GM23248 (cell line): ENCODE data around the gene CCDC15. TPM values are rescaled to one million over a fixed set of nuclear protein-coding genes. Genes with fewer than 3 reads are reported as not detected.
"Not testable (repeated sequence)": the region's sequence is repeated elsewhere in the genome, so short reads cannot be mapped to it uniquely, and the experiment has no call there.

ENCODE experiments used
- DNase-seq: peaks from one replicate; pipeline ENCODE4 v3.0.0-alpha.2; 2015
- H2AFZ ChIP-seq: fragments of 200-600 bp; sonication (generic); 2 replicates; pipeline ENCODE4 v1.6.1; 2016; ENCODE audit warnings: antibody characterized with exemption
- H3F3A ChIP-seq: fragments of 200-600 bp; sonication (generic); 2 replicates; pipeline ENCODE4 v1.6.1; 2016; ENCODE audit warnings: mild to moderate bottlenecking, antibody characterized with exemption, mixed run types; ENCODE audit not compliant: insufficient read depth
- H3K27ac ChIP-seq: fragments of 200-600 bp; sonication (generic); 2 replicates; pipeline ENCODE4 v1.5.1; 2016; ENCODE audit warnings: mild to moderate bottlenecking
- H3K27me3 ChIP-seq: fragments of 200-600 bp; sonication (generic); replicated peaks from 2 replicates; pipeline ENCODE4 v1.6.1; 2016; ENCODE audit warnings: mild to moderate bottlenecking; ENCODE audit not compliant: insufficient read depth
- H3K36me3 ChIP-seq: fragments of 200-600 bp; sonication (generic); 2 replicates; pipeline ENCODE4 v1.6.1; 2016; ENCODE audit warnings: low read depth, mild to moderate bottlenecking
- H3K4me1 ChIP-seq: fragments of 200-600 bp; sonication (generic); 2 replicates; pipeline ENCODE4 v1.6.1; 2016; ENCODE audit warnings: mild to moderate bottlenecking; ENCODE audit not compliant: insufficient read depth
- H3K4me2 ChIP-seq: fragments of 200-600 bp; sonication (generic); one replicate; pipeline ENCODE4 v1.6.1; 2016; ENCODE audit warnings: mild to moderate bottlenecking; ENCODE audit not compliant: unreplicated experiment
- H3K4me3 ChIP-seq: fragments of 200-600 bp; sonication (generic); 2 replicates; pipeline ENCODE4 v1.5.1; 2016; ENCODE audit warnings: mild to moderate bottlenecking
- H3K79me2 ChIP-seq: fragments of 200-600 bp; sonication (generic); 2 replicates; pipeline ENCODE4 v1.6.1; 2016; ENCODE audit warnings: mild to moderate bottlenecking; ENCODE audit not compliant: insufficient read depth
- H3K9ac ChIP-seq: fragments of 200-600 bp; sonication (generic); 2 replicates; pipeline ENCODE4 v1.6.1; 2016; ENCODE audit warnings: mild to moderate bottlenecking
- H3K9me2 ChIP-seq: fragments of 200-600 bp; sonication (generic); 2 replicates; pipeline ENCODE4 v1.6.1; 2016; ENCODE audit warnings: mixed run types, mild to moderate bottlenecking, moderate library complexity; ENCODE audit not compliant: insufficient read depth
- H3K9me3 ChIP-seq: fragments of 200-600 bp; sonication (generic); one replicate; pipeline ENCODE4 v1.6.1; 2017; ENCODE audit warnings: low read depth
- H4K20me1 ChIP-seq: fragments of 200-600 bp; sonication (generic); 2 replicates; pipeline ENCODE4 v1.6.0; 2016; ENCODE audit not compliant: insufficient read depth
- EZH2 ChIP-seq: fragments of 200-600 bp; sonication (generic); IDR thresholded peaks from 2 replicates; pipeline ENCODE4 v1.6.1; 2018; ENCODE audit warnings: antibody characterized with exemption, mild to moderate bottlenecking; ENCODE audit not compliant: insufficient read depth, poor library complexity, severe bottlenecking
- EZH2phosphoT487 ChIP-seq: fragments of 200-600 bp; sonication (generic); IDR thresholded peaks from 2 replicates; pipeline ENCODE4 v1.6.1; 2018; ENCODE audit warnings: antibody characterized with exemption, moderate library complexity, mild to moderate bottlenecking, low read depth; ENCODE audit not compliant: insufficient read depth
- WGBS, 2 experiments: methylation state at CpG; one replicate each; pipeline ENCODE4 v1.1.6; 2015 to 2017; ENCODE audit warnings: low lambda C conversion rate in 2 of 2, low coverage in 1 of 2; ENCODE audit errors: missing lambda C conversion rate in 2 of 2; 5-methylcytosine and 5-hydroxymethylcytosine counted together
- in situ Hi-C: fragments of 300-500 bp; cut with MboI; formaldehyde crosslinking; loops from 2 replicates; pipeline ENCODE4 v1.15.0; 2020
- polyA plus RNA-seq: library from polyadenylated mRNA; unstranded; fragments of >200 nt; fragmentation: Nextera tagmentation; extraction: Ambion mirVana; gene quantifications from 2 replicates; pipeline ENCODE4 v1.2.1, GENCODE V29; 2016
- total RNA-seq: library from RNA; depleted of rRNA; stranded (reverse); fragments of >200 nt; shearing (Covaris generic); gene quantifications from 2 replicates; pipeline ENCODE4 v1.2.3, GENCODE V29; 2014

Gene CCDC15
- total and polyA plus RNA-seq, 2 experiments from 2014 or later: 0.97 to 1.6 TPM

GRCh38 chr11:125025968-125026367 is 72.0 kb downstream of the CCDC15 start:
- Histone ChIP-seq H3K27ac (no peak overlapping the region), H4K20me1 (no peaks in the 10 kb centered on the region), H3K4me2 (no peak overlapping the region), H3K4me1 (peaks cover 18% of the 10 kb centered on the region), H3K4me3 (no peak overlapping the region), H3K9me2 (no peaks in the 10 kb centered on the region), H3K36me3 (no peaks in the 10 kb centered on the region), H3K9ac (no peak overlapping the region), H3K9me3 (no peaks in the 10 kb centered on the region), H2AFZ (no peak overlapping the region), H3F3A (peaks cover 14% of the 10 kb centered on the region; the same call in 1 of the 2 replicates), H3K27me3 (no peaks in the 10 kb centered on the region), H3K79me2 (no peaks in the 10 kb centered on the region)
- DNase-seq: no peak
- 94 to 96% methylated on average over 2 of the region's 2 CpGs for WGBS, 2 experiments
- in situ Hi-C loops: no loop called here
- TF ChIP-seq EZH2phosphoT487: no peak
- no peak for TF ChIP-seq EZH2

- H3K4me3 ChIP-seq, H3K4me2 ChIP-seq, H3K9me3 ChIP-seq, H3K27me3 ChIP-seq, H3K79me2 ChIP-seq, in situ Hi-C loops, H3K9ac ChIP-seq, H3K36me3 ChIP-seq, H4K20me1 ChIP-seq, H2AFZ ChIP-seq, DNase-seq, H3K27ac ChIP-seq, H3K9me2 ChIP-seq, H3F3A ChIP-seq, H3K4me1 ChIP-seq: not testable (repeated sequence)
- WGBS, 2 experiments: 95 to 100% methylated on average over 1 of the region's 1 CpG
These were observed 75.4 kb downstream of the CCDC15 start for GRCh38 chr11:125029431-125029830.

GRCh38 chr11:125036933-125037332 is 82.9 kb downstream of the CCDC15 start:
- in situ Hi-C loops: no loop called here
- 0% methylated on average over 1 of the region's 1 CpG for WGBS, 2 experiments
- Histone ChIP-seq H3K9me3 (no peaks in the 10 kb centered on the region), H3K36me3 (no peaks in the 10 kb centered on the region), H3K27me3 (no peaks in the 10 kb centered on the region), H3K9me2 (no peaks in the 10 kb centered on the region), H4K20me1 (no peaks in the 10 kb centered on the region), H3F3A (peaks cover 16% of the 10 kb centered on the region), H3K4me1 (peaks cover 17% of the 10 kb centered on the region), H3K9ac (no peak overlapping the region), H3K4me3 (no peak overlapping the region), H3K27ac (peak overlapping the region; percentile 35), H3K4me2 (peak overlapping the region; percentile 12), H3K79me2 (no peaks in the 10 kb centered on the region), H2AFZ (peak overlapping the region; percentile 32; the same call in 1 of the 2 replicates)
- TF ChIP-seq EZH2phosphoT487 (no peak), EZH2 (no peak)
- DNase-seq: peak; percentile 96

- in situ Hi-C loops: no loop called here
- no peaks in the 10 kb centered on the region for H3K9me3 ChIP-seq
- DNase-seq: no peak
These were observed 95.3 kb downstream of the CCDC15 start for GRCh38 chr11:125049164-125049792.

GRCh38 chr11:125052047-125052446 is 98.0 kb downstream of the CCDC15 start:
- no peaks in the 10 kb centered on the region for H3K9me2 ChIP-seq
- H3K4me2 ChIP-seq: no peak overlapping the region
- no peaks in the 10 kb centered on the region for H4K20me1 ChIP-seq
- H3K27ac ChIP-seq: no peak overlapping the region
- H3K79me2 ChIP-seq: no peaks in the 10 kb centered on the region
- DNase-seq: no peak
- H3F3A ChIP-seq: no peaks in the 10 kb centered on the region
- TF ChIP-seq EZH2 (no peak), EZH2phosphoT487 (no peak)
- H3K4me1 ChIP-seq: no peaks in the 10 kb centered on the region
- no peak overlapping the region for H2AFZ ChIP-seq
- no peaks in the 10 kb centered on the region for H3K36me3 ChIP-seq
- no peaks in the 10 kb centered on the region for H3K27me3 ChIP-seq
- no peaks in the 10 kb centered on the region for H3K9me3 ChIP-seq
- no peak overlapping the region for H3K4me3 ChIP-seq
- H3K9ac ChIP-seq: no peak overlapping the region
- in situ Hi-C loops: no loop called here

More at GRCh38 chr11:125049164-125049792, 95.3 kb downstream of the CCDC15 start:
- Histone ChIP-seq H3K79me2 (no peaks in the 10 kb centered on the region), H3F3A (no peaks in the 10 kb centered on the region), H3K9me2 (no peaks in the 10 kb centered on the region), H3K27ac (no peak overlapping the region), H3K36me3 (no peaks in the 10 kb centered on the region), H3K4me1 (no peaks in the 10 kb centered on the region), H3K4me2 (no peak overlapping the region), H3K4me3 (no peak overlapping the region), H4K20me1 (no peaks in the 10 kb centered on the region), H2AFZ (no peak overlapping the region), H3K27me3 (no peaks in the 10 kb centered on the region), H3K9ac (no peak overlapping the region)
- 95 to 100% methylated on average over 4 of the region's 4 CpGs for WGBS, 2 experiments
- TF ChIP-seq EZH2phosphoT487: no peak
